ENCODE results near the gene BHMT2.
A peak's percentile ranks its signal among the peaks of the same experiment; 100 is the strongest.

BHMT2 gene

GRCh38 chr5:79119486-79119885 is 49.9 kb downstream of the BHMT2 start:
- Mint-ChIP-seq H3K9me3 (no peaks in the 10 kb centered on the region), H3K4me1 (no peaks in the 10 kb centered on the region), H3K27me3 (peaks cover 5% of the 10 kb centered on the region), H3K4me3 (no peak overlapping the region), H3K36me3 (no peaks in the 10 kb centered on the region), H3K27ac (no peak overlapping the region)
- no peak for DNase-seq (ENCODE audit: low spot score in 2 of 2)
- ATAC-seq (ENCODE audit: low read depth): no peak

- Mint-ChIP-seq H3K4me1 (no peaks in the 10 kb centered on the region), H3K27ac (no peak overlapping the region), H3K9me3 (no peaks in the 10 kb centered on the region), H3K36me3 (no peaks in the 10 kb centered on the region), H3K4me3 (no peak overlapping the region), H3K27me3 (peaks cover 5% of the 10 kb centered on the region)
- DNase-seq (ENCODE audit: low spot score in 2 of 2): no peak
- no peak for ATAC-seq (ENCODE audit: low read depth)
Observed at GRCh38 chr5:79120221-79120620, 50.7 kb downstream of the BHMT2 start.

GRCh38 chr5:79122973-79123372 is 53.4 kb downstream of the BHMT2 start:
- no peaks in the 10 kb centered on the region for H3K4me1 Mint-ChIP-seq
- H3K36me3 Mint-ChIP-seq: no peaks in the 10 kb centered on the region
- H3K27ac Mint-ChIP-seq: no peak overlapping the region
- peaks cover 5% of the 10 kb centered on the region for H3K27me3 Mint-ChIP-seq
- no peaks in the 10 kb centered on the region for H3K9me3 Mint-ChIP-seq
- DNase-seq (ENCODE audit: low spot score in 2 of 2) (no peak), ATAC-seq (ENCODE audit: low read depth) (no peak)
- no peak overlapping the region for H3K4me3 Mint-ChIP-seq

- H3K4me3 Mint-ChIP-seq: no peak overlapping the region
- H3K9me3 Mint-ChIP-seq: no peaks in the 10 kb centered on the region
- H3K36me3 Mint-ChIP-seq: no peaks in the 10 kb centered on the region
- peaks cover 2% of the 10 kb centered on the region for H3K27me3 Mint-ChIP-seq
- H3K27ac Mint-ChIP-seq: no peak overlapping the region
- H3K4me1 Mint-ChIP-seq: no peaks in the 10 kb centered on the region
- ATAC-seq (ENCODE audit: low read depth) (no peak), DNase-seq (ENCODE audit: low spot score in 2 of 2) (no peak)
Observed at GRCh38 chr5:79124607-79125006, 55.0 kb downstream of the BHMT2 start.

- Mint-ChIP-seq H3K27ac (no peak overlapping the region), H3K27me3 (peaks cover 2% of the 10 kb centered on the region), H3K36me3 (no peaks in the 10 kb centered on the region), H3K9me3 (no peaks in the 10 kb centered on the region), H3K4me1 (peaks cover 3% of the 10 kb centered on the region), H3K4me3 (no peak overlapping the region)
- ATAC-seq (ENCODE audit: low read depth) (no peak), DNase-seq (ENCODE audit: low spot score in 2 of 2) (no peak)
Observed at GRCh38 chr5:79130781-79131180, 61.2 kb downstream of the BHMT2 start.

- Mint-ChIP-seq H3K4me3 (peak overlapping the region; percentile 9), H3K27ac (no peak overlapping the region)
- peak in 1 of 2 donors; percentile 42 for DNase-seq (ENCODE audit: low spot score in 2 of 2)
Observed at GRCh38 chr5:79133121-79133656, 63.6 kb downstream of the BHMT2 start.

GRCh38 chr5:79133657-79134451 is 64.3 kb downstream of the BHMT2 start:
- DNase-seq (ENCODE audit: low spot score in 2 of 2) (peak; percentile 41 to 52), ATAC-seq (ENCODE audit: low read depth) (peak; percentile 76)
- H3K4me1 Mint-ChIP-seq: peaks cover 3% of the 10 kb centered on the region
- no peaks in the 10 kb centered on the region for H3K9me3 Mint-ChIP-seq
- peak overlapping the region; percentile 43 for H3K4me3 Mint-ChIP-seq
- H3K27ac Mint-ChIP-seq: no peak overlapping the region
- H3K36me3 Mint-ChIP-seq: no peaks in the 10 kb centered on the region
- peaks cover 2% of the 10 kb centered on the region for H3K27me3 Mint-ChIP-seq

More at GRCh38 chr5:79133121-79133656, 63.6 kb downstream of the BHMT2 start:
- Mint-ChIP-seq H3K4me1 (peaks cover 3% of the 10 kb centered on the region), H3K27me3 (peaks cover 2% of the 10 kb centered on the region), H3K9me3 (no peaks in the 10 kb centered on the region), H3K36me3 (no peaks in the 10 kb centered on the region)
- peak; percentile 45 for ATAC-seq (ENCODE audit: low read depth)

- Mint-ChIP-seq H3K27me3 (peaks cover 6% of the 10 kb centered on the region), H3K36me3 (peaks cover 2% of the 10 kb centered on the region), H3K9me3 (peaks cover 6% of the 10 kb centered on the region)
Observed at GRCh38 chr5:79135790-79136553, 66.4 kb downstream of the BHMT2 start.

GRCh38 chr5:79136618-79137017 is 67.1 kb downstream of the BHMT2 start:
- Mint-ChIP-seq H3K36me3 (peaks cover 2% of the 10 kb centered on the region), H3K4me3 (no peak overlapping the region), H3K27ac (no peak overlapping the region), H3K27me3 (peaks cover 6% of the 10 kb centered on the region), H3K9me3 (peaks cover 7% of the 10 kb centered on the region), H3K4me1 (peaks cover 3% of the 10 kb centered on the region)
- no peak for DNase-seq (ENCODE audit: low spot score in 2 of 2)
- ATAC-seq (ENCODE audit: low read depth): no peak

More at GRCh38 chr5:79135790-79136553, 66.4 kb downstream of the BHMT2 start:
- peaks cover 3% of the 10 kb centered on the region for H3K4me1 Mint-ChIP-seq
- ATAC-seq (ENCODE audit: low read depth) (no peak), DNase-seq (ENCODE audit: low spot score in 2 of 2) (no peak)
- no peak overlapping the region for H3K27ac Mint-ChIP-seq
- no peak overlapping the region for H3K4me3 Mint-ChIP-seq
